RPMI7951 (cell line): Measurements from ENCODE around the gene CLRN3. TPM values are rescaled to one million over a fixed set of nuclear protein-coding genes. Genes with fewer than 3 reads are reported as not detected.
A peak's percentile ranks its signal among the peaks of the same experiment; 100 is the strongest.

Experiments used
- DNase-seq: peaks from one replicate; pipeline ENCODE4 v3.0.0-alpha.2; 2012; ENCODE audit warnings: low read depth
- total RNA-seq: library from RNA; depleted of rRNA; stranded (reverse); fragments of >200 nt; shearing (Covaris generic); gene quantifications from 2 replicates; pipeline ENCODE4 v1.2.3, GENCODE V29; 2014

The CLRN3 gene
- total RNA-seq, 1 experiment from 2014 or later = not detected

DNA sequence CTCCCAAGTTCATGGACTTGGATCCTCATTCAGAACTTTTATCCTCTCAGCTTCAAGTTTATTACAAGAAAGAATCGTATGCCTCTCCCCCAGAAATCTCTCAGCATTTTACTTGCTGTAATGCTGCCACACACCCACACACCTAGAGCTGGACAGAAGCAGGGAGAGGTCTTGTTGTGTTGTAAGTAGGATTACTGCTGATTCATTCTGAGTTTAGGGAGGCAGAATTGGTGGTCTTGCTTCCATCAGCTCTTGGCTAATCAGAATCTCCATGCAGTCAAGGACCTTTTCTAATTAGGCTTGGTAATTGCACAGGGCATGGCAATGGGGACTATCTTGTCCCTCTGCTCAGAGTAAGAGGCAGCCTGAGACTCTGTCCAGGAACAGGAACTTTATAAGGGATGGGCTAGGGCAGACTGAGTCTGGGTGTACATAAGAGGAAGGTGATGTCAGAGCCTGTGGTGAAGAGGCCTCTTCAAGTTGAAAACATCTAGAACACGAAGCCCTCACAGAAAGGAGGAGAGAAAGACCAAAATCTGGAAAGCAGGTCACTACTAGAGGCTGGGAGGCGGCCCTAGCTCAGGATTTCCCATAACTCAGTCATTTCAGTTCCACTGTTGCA lies 7.1 kb upstream of the CLRN3 start:
- no peak for DNase-seq

DNA sequence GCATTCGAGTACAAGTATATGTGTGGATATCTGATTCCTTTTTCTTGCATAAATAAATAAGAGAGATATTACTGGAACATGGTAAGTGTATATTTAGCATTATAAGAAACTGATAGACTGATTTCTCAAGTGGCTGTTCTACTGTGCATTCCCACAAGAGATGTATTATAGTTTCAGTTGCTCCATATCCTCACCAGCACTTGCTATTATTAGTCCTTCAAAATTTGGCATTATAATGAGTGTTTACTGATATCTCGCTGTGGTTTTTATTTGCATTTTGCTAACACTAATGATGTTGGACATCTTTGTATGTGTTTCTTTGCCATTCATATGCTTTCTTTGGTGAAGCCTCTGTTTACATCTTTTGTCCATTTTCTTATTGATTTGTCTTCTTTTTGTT lies 4.4 kb upstream of the CLRN3 start:
- DNase-seq = no peak

DNA sequence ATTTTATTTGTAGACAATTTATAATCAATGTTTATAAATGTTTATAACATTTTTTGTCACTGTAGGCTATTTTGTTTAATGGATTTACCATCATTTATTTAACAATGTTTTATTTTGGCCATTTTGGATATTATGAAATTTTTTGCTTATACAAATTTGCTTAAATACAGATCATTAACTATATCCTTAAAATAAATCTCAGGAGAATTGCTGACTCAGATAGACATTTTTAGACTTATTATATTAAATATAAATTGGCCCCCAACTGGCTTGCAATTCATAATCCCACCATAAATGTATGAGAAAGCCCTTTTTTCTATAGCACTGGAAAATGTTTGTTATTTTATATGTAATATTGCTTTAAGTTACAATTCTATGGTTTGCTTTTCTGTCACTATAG lies 3.8 kb upstream of the CLRN3 start:
- DNase-seq = no peak

DNA sequence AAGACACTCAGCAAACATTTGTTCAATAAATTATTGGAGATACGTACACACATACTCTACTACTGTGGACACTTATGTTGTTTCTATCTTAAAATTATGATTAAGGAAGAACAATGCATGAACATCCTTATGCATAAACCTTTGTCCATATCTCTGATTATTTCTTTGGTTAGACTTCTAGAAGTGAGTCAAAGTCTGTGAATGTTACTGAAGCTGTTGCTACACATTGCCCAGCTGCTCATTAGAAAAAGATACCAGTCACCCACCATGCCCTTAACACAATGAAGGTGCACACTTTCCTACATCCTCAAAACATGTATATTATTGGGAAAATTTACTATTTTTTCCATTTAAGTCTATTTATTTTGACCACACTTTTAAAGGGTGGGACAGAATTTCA lies 1.4 kb upstream of the CLRN3 start:
- no peak for DNase-seq

DNA sequence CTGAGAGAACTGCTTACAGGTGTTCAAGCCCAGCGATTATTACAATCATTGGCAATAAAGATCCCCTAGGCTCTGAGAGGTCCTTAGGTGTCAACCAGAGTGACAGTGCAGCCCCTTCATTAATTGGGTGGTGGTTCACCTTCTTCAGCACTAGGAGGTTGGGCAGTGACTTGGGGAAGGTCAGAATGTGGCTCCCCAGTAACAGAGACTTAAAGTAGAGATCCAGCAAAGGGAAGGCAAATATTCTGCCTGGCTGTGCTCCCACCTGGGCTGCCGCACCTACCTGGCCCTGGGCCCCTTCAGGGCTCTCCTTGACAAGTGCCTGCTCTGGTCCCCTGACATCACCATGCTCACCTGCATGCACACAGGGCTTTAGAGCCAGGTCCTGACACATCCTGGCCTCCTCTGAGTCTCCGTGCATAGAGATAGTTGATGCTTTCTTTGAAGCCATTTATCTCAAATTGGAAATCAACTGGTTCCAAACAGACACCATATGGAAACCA lies 1.9 kb downstream of the CLRN3 start:
- no peak for DNase-seq

DNA sequence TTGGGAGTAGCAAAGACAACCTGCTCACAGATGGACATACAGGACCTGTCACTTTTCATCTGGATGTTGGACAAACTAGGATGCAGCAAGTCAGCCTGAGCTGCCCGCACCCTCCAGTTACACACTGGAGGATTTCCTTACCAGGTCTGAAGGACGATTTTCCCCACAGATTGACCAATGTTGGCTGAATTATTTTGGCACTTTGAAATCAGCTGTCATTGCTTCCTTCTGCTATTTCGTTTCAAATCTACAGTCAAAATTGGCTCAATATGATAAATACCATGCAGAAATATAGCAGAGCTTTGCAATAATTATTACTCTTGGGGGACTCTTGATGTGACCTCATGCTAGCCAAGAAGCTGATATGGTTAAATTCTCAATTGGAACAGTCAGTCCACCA lies 2.5 kb downstream of the CLRN3 start:
- no peak for DNase-seq

DNA sequence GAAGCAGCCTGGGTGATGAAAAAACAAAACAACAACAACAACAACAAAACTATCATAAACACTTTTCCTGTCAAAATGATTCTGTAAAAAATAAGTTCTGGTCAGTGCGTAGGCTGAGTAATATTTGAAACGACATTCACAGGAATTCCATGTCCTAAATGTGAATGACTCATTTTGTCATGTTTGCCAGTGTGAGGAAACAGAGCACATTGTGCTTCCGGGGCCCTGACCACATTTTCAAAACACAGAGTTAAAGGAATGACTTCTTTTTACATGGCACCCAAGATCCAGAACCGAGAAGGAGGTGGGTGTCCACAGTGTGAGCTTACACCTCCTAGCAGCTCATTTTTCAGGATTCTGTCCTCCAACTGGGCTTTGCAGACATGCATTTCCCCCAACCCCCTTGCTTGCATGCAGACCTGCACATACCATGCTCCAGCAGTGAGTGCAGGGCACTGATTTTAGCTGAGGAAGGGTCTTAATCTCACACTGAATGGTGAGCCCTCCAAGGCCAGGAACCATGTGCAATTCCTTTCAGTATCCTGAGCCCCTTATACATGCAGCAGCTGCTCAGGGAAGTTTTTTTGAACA lies 3.0 kb downstream of the CLRN3 start:
- DNase-seq = peak; percentile 76

DNA sequence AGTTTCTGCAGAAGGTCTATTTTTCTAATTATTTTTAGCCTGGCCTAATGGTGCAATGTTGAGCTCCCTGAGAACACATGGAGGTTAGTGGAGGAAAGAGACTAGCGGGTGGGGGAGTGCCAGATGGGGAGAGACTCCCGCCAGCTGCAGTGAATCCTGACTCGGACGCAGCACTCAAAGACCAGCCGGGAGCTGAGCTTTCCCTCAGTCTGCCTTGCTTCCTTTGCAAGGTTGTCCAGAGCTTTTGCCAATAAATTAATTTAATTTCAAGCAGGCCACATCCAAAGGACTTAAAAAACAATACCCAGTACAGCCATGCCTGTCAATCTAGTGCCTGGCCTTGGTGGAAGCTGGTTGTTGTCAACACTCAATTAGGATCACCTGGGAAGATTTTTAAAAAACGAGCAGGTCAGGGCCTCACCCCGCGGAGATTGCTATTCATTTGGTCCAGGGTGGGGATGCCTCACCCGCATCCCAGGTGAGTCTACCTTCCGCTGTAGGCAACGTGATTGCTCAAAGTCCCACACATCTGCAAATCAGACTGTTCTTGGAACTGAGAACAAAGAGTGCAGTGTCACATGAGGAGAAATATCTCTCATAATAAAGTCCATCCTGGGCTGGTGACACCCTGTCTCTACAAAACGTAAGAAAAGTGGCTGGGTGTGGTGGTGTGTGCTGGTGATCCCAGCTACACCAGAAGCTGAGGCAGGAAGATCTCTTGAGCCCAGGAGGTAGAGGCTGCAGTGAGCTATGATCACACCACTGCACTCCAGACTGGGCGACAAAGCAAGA lies 4.0 kb downstream of the CLRN3 start:
- DNase-seq = no peak

DNA sequence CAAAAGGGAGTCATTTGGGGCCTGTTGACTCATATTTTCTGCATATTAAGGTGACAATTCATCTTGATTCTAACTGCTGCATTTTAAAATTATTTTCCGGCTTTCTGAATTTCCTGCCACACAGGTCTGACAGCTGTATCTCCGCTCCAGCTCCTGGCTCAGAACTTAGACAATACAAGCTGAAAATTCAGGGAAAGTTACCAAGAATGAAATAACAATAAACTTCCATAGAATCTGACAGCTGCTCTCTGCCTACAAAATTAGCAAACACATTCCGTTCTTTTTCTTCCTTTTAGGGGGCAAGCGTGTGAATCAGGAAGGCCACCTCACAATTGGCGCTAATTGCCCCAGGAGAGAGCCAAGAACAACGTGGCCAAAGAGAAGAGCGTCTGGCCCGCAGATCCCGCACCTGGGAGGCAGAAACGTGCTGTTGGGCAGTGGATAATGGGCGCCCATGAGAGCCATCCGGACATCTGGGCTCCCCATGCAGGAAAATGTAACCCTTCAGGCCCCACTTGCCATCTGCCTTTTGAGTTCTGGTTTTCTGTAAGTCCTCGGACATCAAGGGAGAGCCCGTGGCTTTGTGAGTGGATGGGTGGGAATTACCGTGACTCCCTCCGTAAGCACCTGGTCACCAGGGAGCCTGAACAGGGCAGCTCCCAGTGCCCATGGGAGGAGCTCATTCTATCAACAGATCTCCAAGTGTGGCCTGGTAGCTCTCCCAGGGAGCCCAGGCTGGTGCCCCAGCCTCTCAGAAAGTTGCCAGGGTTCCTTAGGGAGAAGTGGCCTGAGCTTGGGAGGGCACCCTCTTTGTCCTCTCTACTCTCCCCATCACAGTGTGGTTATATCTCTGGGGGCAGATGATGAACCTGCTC lies 5.0 kb downstream of the CLRN3 start:
- DNase-seq = no peak

DNA sequence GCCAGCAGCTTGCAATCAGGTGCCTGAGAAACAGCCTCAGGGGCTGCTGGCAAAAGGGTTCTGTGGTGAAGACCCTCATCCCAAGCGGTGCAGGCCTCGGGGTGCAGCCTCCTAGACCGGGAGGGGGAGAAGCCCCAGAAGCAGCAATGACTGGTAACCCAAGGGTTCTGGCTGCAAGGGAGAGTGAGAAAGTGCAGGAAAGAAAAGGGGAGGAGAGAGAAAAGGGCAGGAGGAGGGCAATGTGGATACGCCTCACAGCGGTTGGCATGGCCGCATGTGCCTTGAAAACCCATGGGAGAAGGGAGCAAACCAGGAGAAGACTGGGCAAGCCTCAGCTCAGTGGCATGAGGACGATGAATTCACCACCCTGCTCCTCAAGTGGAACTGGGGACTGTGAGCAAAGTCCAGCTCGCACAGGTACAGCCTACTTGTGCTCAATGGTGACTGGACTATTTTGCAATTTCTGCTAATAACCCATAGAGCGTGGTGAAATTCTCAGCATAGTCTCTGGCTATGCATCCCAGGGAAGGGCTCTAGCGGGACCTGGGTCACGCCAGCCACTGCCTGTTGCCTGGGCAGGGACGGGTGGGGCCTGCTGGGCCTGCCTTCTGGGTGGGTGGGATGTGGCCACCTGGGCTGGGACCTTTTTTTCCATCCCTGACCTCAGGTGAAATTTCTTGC lies 6.2 kb downstream of the CLRN3 start:
- DNase-seq = no peak

DNA sequence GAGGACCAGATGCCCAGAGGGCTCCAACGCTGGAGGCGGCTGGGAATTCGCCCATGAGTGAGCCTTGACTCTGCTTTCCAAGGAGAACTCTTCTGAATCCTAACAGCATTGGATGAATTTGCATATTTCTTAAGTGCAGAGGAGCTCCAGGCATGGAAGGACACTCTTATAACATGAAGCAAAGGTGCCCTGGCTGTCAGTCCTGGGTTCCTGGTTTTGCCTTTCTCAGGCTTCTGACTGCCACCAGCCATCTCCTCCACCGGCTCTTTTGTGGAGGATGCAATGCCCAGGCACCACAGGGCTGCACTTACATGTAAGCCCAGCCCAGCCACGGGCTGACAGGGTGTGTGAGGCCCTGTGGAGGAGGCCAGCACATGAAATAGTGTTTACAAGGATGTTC lies 8.2 kb downstream of the CLRN3 start:
- no peak for DNase-seq

DNA sequence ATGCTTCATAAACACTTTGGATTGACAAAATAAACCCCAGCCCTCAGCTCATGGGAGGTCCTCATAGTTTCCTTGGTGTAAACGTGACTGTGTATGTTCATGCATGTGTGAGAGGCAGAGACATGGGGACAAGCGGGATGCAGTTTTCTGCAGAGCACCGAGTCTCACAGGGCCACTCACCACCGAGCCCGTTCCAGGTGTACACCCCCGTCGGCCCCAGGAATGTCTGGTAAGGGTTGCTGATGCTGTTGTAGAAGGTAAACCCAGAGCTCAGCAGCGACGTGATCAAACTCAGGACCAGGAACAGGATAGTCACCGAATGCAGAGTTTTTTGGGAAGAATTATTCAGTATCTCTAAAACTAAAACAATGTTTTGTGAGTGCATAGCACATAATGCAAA lies 9.2 kb downstream of the CLRN3 start:
- no peak for DNase-seq

DNA sequence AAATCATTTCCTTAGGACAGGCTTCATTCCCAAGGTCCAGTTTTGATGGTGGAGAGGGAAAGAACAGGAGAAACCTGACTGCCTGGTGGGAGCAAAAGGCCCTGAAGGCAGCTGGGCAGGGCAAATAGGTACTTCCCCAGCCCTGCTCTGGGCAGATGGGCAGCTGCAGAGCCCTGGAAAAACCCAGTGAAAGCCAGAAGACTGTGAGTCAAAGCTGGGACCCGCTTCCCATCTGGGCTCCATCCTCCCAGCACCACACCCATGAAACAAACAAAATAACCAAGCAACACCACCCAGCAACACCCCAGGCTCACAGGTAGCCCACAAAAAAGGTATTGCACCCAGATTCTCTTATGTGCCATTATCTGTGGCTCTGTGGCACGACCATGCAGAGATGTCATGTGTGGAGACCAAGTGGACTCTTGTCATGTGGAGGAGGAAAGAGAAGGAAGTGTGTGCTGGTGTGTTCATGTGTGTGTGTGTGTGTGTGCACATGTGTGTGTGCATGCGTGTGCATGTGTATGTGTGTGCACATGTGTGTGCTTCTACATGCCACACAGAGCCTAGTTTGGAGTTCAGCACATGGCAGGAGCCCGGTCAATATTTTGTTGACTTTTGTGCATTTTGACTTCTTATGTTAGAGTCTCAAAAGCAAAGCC lies 9.8 kb downstream of the CLRN3 start:
- no peak for DNase-seq

DNA sequence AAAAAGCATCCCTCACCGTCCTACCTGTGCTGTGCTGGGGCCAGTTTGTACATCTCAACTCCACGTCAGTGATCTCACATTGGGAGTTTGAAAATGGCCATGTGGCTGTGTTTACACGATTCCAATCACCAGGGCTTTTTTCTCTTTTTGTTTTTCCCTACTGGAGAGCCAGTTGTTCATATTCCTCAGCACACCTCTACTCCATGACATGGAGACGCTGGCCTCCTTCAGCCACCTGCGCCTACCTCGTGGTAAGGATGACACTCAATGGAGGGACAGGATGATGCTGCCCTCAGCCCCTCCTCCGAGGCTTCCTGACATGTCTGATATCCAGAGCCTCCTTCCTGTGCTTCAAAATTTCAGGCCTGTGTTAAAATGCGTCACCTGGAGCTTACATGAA lies 10.3 kb downstream of the CLRN3 start:
- no peak for DNase-seq

DNA sequence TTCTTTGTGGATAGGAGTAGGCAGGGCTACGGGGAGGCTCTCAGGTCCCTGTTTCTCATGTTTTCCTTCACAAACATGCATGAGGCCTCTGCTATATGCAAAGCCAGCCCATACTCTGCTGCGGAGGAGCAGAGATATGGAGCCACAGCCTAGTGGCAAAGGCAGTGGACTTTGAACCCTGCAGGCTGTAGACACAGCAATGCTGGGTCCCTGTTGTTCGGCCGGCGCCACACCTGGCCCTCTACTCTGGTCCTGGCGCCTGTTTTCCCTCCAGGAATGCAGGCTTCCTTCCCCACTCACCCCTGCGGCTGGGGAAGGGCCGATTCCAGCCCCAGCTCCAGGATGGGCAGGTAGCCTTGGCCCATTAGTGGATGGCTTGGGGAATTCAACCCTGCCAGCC lies 11.5 kb downstream of the CLRN3 start:
- DNase-seq = no peak

DNA sequence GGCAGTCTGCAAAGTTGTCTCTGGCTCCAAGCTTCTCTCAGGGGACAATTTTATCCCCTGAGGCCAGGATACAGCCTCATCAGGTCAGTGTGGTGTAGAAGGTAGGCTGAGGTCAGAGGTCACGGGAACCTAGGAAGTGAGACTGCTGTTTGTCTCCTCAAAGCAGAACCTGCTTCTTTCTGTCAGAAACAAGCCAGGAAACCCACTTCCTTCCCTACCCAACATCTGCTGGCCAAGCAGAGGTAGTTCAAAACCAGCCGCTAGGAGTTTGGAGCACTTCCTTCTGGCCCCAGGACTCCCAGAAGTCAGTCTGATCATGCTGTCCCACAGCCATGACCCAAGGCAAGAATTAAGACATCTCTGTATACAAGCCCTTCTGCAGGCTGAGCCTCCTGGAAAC lies 12.2 kb downstream of the CLRN3 start:
- no peak for DNase-seq

DNA sequence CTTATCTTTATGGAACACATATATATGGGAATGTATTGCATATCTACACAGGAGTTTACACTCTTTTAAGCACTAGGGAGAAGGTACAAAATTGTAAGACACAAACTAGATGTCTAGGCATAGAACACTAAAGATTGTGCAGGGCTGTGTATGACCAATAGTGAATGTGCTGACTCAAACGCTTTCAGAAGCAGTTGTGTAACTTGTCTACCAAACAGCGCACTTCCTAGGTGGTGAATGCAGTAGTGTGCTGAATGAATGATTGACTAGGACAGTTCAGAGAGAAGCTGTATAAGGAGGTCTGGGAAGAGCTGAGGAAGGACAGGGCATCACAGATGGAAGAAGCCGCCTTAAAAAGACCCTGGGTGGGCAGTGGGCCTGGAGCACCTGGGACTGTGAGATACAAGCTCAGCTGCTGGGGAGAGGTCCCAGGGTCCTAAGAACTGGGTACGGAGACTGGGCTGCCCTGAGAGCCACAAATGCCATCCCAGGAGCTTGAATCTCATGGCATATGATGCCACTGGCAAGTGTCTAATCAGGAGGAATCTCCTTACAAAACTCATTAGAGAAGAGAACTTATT lies 14.2 kb downstream of the CLRN3 start:
- no peak for DNase-seq

DNA sequence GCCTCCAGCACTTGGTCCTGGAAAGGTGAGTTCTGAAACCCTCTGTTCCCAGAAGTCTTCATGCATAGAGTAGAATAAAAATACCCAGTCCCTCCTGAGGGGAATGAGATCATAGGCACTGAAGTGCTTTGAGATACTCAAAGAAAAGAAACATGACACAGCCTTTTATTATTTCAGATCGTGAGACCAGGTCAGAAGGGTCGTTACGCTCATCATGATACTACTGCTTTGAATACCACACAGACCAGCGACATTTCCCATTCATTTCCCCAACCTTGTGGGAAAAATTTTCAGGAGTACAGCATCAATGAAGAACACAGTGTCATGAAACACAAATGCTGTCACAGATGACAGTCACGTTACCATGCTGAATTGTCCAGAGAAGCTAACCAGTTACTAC lies 15.0 kb downstream of the CLRN3 start:
- DNase-seq = peak; percentile 72

DNA sequence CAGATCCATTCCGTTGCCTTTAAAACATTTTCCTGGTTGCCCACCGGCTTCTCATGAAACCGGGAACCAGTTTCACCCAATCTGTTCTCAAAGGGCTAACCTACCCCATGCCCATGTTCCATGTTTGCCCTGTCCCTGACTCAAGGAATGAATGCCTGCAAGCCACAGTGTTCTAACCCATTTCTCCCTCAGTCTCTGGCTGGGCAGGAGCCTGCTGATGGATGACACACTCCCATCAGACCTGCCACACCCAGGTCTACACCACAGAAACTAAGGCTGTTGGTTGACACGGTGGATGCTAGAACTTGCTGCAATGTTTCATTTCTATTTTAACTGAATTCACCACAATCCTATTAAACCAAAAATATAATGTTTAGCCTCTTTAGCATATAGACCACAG lies 15.6 kb downstream of the CLRN3 start:
- no peak for DNase-seq

DNA sequence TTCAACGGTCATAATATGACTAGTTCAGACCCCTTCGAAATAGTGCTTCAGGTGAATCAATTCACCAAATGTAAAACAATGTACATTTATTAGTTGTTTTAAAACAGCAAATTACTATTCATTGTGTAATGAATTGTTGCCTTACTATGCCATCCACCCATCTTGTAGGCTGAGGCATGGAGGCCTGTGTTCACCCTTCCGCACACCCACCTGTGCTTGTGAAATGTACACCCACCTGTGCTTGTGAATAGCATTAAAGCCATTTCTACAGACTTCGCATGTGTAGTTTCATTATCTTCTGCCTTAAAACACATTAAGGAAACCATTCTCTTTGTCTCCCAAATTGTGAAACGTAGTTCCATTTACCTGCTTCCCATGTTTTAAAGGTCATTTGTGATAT lies 16.8 kb downstream of the CLRN3 start:
- DNase-seq = no peak

DNA sequence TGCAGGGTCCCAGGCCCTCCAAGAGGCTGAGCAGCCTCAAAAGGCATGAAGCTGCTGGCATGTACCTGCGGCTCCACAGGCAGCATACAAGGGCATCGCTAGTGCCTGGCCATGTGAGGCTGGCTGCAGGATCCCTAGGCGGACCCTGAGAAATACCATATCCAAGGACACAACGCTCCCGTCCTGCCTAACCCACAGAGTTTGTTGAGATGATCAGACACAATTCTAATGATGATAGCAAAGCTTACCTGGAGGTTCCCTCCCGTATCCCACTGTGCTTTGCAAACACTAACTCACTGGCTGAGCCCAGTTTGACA lies 17.3 kb downstream of the CLRN3 start:
- no peak for DNase-seq
